K562 (cell line): ENCODE results near the gene SLC7A5. TPM values are rescaled to one million over a fixed set of nuclear protein-coding genes. Genes with fewer than 3 reads are reported as not detected.
A peak's percentile ranks its signal among the peaks of the same experiment; 100 is the strongest.

Experiments used
- CXXC5 ChIP-seq: fragments of 250-450 bp; sonication (Bioruptor Pico); IDR thresholded peaks from 2 replicates; pipeline ENCODE4 v1.8.0; 2022; ENCODE audit warnings: inconsistent platforms, mild to moderate bottlenecking, moderate library complexity
- ERF ChIP-seq: fragments of 450-650 bp; formaldehyde crosslinking; IDR thresholded peaks from 2 replicates; pipeline ENCODE4 v1.4.0; 2020; ENCODE audit warnings: mild to moderate bottlenecking, mixed read lengths
- FOXK1 ChIP-seq: sonication (generic); formaldehyde crosslinking; IDR thresholded peaks from 2 replicates; pipeline ENCODE4 v1.8.0; 2022; ENCODE audit warnings: missing genetic modification reagents, mild to moderate bottlenecking, borderline replicate concordance
- GATAD2B ChIP-seq: fragments of 450-650 bp; IDR thresholded peaks from 2 replicates; pipeline ENCODE4 v1.6.1; 2017; ENCODE audit warnings: mild to moderate bottlenecking, borderline replicate concordance
- HES1 ChIP-seq: fragments of 450-650 bp; IDR thresholded peaks from 2 replicates; pipeline ENCODE4 v1.6.1; 2016; ENCODE audit warnings: low read depth, mild to moderate bottlenecking, moderate library complexity
- MITF ChIP-seq: IDR thresholded peaks from 2 replicates; pipeline ENCODE4 v1.6.1; 2014; ENCODE audit warnings: antibody characterized with exemption
- NONO ChIP-seq, 2 experiments: fragments of 200-400 bp in 1 of 2; fragments of 450-650 bp in 1 of 2; formaldehyde crosslinking in 1 of 2; IDR thresholded peaks; 2 replicates each; pipeline ENCODE4 v1.6.1; 2017; ENCODE audit warnings: low read depth in 2 of 2, mild to moderate bottlenecking in 2 of 2, moderate library complexity in 2 of 2, low read length in 1 of 2
- NR2F6 ChIP-seq: fragments of 450-650 bp; formaldehyde crosslinking; IDR thresholded peaks from 2 replicates; pipeline ENCODE4 v1.4.0; 2020; ENCODE audit warnings: mild to moderate bottlenecking
- PCBP1 ChIP-seq: fragments of 200-400 bp; formaldehyde crosslinking; IDR thresholded peaks from 2 replicates; pipeline ENCODE4 v1.6.1; 2018; ENCODE audit warnings: mild to moderate bottlenecking, low read depth, low read length; ENCODE audit not compliant: poor library complexity, severe bottlenecking
- SMARCC2 ChIP-seq: fragments of 450-650 bp; IDR thresholded peaks from 2 replicates; pipeline ENCODE4 v1.6.1; 2017; ENCODE audit warnings: antibody characterized with exemption, moderate library complexity, mild to moderate bottlenecking, low read depth
- TRIM25 ChIP-seq: fragments of 450-650 bp; IDR thresholded peaks from 2 replicates; pipeline ENCODE4 v1.7.0; 2016; ENCODE audit warnings: borderline replicate concordance
- YY1 ChIP-seq, 3 experiments: IDR thresholded peaks; 2 replicates each; pipeline ENCODE4 v1.6.1; 2011; ENCODE audit warnings: low read length in 2 of 3, mild to moderate bottlenecking in 2 of 3, moderate library complexity in 2 of 3, borderline replicate concordance in 1 of 3, control low read depth in 1 of 3, low read depth in 1 of 3; ENCODE audit not compliant: insufficient read depth in 3 of 3, insufficient replicate concordance in 2 of 3, control insufficient read depth in 1 of 3, insufficient read length in 1 of 3; ENCODE audit errors: extremely low read depth in 1 of 3
- ZBED1 ChIP-seq: IDR thresholded peaks from 2 replicates; pipeline ENCODE4 v1.6.1; 2014
- ZNF584 ChIP-seq: fragments of 200-800 bp; sonication (Bioruptor generic); IDR thresholded peaks from 2 replicates; pipeline ENCODE4 v1.6.1; 2016; ENCODE audit warnings: low read depth, mild to moderate bottlenecking, missing genetic modification characterization, missing compliant biosample characterization
- ZNF75A ChIP-seq: fragments of 450-650 bp; formaldehyde crosslinking; IDR thresholded peaks from 2 replicates; pipeline ENCODE4 v1.4.0; 2020; ENCODE audit warnings: mild to moderate bottlenecking
- polyA plus RNA-seq, 8 experiments: library from polyadenylated mRNA; depleted of rRNA in 4 of 8; stranded (reverse) in 5 of 8; unstranded in 3 of 8; fragments of >200 nt; fragmentation: Nextera tagmentation in 2 of 8; fragmentation: Illumina TruSeq in 1 of 8; extraction: Ambion mirVana in 2 of 8; extraction: Trizol in 1 of 8; gene quantifications; 2 replicates each; pipeline versions ENCODE4 v1.2.1 to v1.2.3, GENCODE V29; 2011 to 2014; ENCODE audit warnings: inconsistent platforms in 1 of 8, missing spikeins in 1 of 8
- total RNA-seq, 7 experiments: library from RNA; depleted of rRNA in 6 of 7; stranded (reverse); fragments of >200 nt in 6 of 7; fragmentation: Illumina TruSeq in 2 of 7; extraction: Trizol in 2 of 7; gene quantifications; 2 replicates each; pipeline versions ENCODE4 v1.2.1 to v1.2.3, GENCODE V29; 2011 to 2021; ENCODE audit warnings: low replicate concordance in 1 of 7
- TF ChIP-seq, protein P1 (sequence below): fragments of 200-800 bp; sonication (Bioruptor generic); IDR thresholded peaks from 2 replicates; pipeline ENCODE4 v1.6.1; 2016; ENCODE audit warnings: missing genetic modification characterization, missing compliant biosample characterization

Gene SLC7A5
- total and polyA plus RNA-seq, 9 of the 15 experiments (the other 6 are each of a cell fraction or from before 2014, with no cell fraction given): 1.9 to 220 (median 18.6) TPM

DNA sequence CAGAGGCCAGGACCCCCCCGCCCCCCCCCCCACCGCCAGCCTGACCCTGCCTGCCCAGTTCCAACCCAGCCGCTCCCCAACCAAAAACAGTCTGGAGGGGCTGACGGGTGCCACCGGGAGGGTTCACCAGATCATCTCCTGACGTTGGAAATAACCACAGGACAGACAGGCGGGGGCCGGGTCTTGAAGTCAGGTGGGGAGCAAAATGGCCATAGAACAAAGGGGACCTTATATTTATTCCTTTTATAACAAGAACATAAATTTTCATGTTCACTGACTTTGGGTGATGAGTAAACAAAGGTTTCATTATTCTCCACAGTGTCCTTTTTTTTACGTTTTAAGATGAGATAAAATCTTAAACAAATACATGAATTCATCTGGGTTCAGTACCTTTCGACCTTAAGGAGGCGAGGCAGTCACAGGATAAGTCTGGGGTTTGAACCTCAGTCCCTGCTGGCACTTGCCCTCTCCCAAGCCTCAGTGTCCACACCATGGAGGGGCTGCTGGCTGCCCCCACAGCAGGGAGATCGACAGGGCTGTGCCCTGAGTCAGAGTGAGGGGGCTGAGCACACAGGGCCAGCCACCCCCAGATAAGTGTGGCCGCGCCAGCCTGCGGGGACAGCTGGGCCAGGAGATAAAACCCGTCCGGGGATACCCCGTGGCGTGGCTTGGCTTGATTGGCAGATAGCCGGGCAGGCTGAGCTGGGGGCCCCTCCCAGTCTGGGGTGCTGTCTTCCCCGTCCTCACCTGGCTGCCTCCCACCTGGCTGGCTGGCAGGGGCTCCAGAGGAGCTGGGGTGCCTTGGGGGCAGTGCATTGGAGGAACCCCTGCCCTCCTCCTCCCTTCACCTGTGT is 15.0 kb downstream of the SLC7A5 start (continued):
- TF ChIP-seq TRIM25: no peak
- TF ChIP-seq, protein P1, sequence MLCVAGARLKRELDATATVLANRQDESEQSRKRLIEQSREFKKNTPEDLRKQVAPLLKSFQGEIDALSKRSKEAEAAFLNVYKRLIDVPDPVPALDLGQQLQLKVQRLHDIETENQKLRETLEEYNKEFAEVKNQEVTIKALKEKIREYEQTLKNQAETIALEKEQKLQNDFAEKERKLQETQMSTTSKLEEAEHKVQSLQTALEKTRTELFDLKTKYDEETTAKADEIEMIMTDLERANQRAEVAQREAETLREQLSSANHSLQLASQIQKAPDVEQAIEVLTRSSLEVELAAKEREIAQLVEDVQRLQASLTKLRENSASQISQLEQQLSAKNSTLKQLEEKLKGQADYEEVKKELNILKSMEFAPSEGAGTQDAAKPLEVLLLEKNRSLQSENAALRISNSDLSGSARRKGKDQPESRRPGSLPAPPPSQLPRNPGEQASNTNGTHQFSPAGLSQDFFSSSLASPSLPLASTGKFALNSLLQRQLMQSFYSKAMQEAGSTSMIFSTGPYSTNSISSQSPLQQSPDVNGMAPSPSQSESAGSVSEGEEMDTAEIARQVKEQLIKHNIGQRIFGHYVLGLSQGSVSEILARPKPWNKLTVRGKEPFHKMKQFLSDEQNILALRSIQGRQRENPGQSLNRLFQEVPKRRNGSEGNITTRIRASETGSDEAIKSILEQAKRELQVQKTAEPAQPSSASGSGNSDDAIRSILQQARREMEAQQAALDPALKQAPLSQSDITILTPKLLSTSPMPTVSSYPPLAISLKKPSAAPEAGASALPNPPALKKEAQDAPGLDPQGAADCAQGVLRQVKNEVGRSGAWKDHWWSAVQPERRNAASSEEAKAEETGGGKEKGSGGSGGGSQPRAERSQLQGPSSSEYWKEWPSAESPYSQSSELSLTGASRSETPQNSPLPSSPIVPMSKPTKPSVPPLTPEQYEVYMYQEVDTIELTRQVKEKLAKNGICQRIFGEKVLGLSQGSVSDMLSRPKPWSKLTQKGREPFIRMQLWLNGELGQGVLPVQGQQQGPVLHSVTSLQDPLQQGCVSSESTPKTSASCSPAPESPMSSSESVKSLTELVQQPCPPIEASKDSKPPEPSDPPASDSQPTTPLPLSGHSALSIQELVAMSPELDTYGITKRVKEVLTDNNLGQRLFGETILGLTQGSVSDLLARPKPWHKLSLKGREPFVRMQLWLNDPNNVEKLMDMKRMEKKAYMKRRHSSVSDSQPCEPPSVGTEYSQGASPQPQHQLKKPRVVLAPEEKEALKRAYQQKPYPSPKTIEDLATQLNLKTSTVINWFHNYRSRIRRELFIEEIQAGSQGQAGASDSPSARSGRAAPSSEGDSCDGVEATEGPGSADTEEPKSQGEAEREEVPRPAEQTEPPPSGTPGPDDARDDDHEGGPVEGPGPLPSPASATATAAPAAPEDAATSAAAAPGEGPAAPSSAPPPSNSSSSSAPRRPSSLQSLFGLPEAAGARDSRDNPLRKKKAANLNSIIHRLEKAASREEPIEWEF: 0 out of 2 replicates have a peak, but pooled peaks have one; percentile 56
- TF ChIP-seq PCBP1: peak; percentile 94
- peak; percentile 100 for TF ChIP-seq CXXC5
- peak; percentile 93 for TF ChIP-seq ZBED1
- no peak for TF ChIP-seq NR2F6
- peak; percentile 92 for TF ChIP-seq ZNF584 (CRISPR knock-in tag)
- TF ChIP-seq FOXK1 (CRISPR knock-in tag): no peak
- TF ChIP-seq ZNF75A (CRISPR knock-in tag): 0 out of 2 replicates have a peak, but pooled peaks have one; percentile 40
- TF ChIP-seq NONO (IDR thresholded peaks at IDR 0.05; ENCODE audit: low read depth in 2 of 2, low read length in 1 of 2): peak in 1 of 2 experiments; percentile 91; a peak in 1 of 4 replicates
- peak in 2 of 3 experiments; percentile 28 to 41 for TF ChIP-seq YY1 (IDR thresholded peaks at IDR 0.05; ENCODE audit: borderline replicate concordance in 1 of 3, control insufficient read depth in 1 of 3, extremely low read depth in 1 of 3, insufficient read depth in 3 of 3, insufficient read length in 1 of 3, insufficient replicate concordance in 2 of 3, low read depth in 1 of 3, low read length in 2 of 3)
- TF ChIP-seq ERF (CRISPR knock-in tag): peak; percentile 82; the same call in 1 of the 2 replicates
- TF ChIP-seq GATAD2B: peak; percentile 97
- TF ChIP-seq SMARCC2: peak; percentile 100
- peak; percentile 72; the same call in 1 of the 2 replicates for TF ChIP-seq MITF
- peak; percentile 96 for TF ChIP-seq HES1
